SK-N-SH (cell line): ENCODE data around the gene CACNA2D4. TPM values are rescaled to one million over a fixed set of nuclear protein-coding genes. Genes with fewer than 3 reads are reported as not detected.
A peak's percentile ranks its signal among the peaks of the same experiment; 100 is the strongest.

ENCODE experiments used
- CTCF ChIA-PET: fragments of 300-600, 350-600 bp; formaldehyde crosslinking; extraction: SDS; loops from one replicate; lab custom pipeline; 2021; lab: Yijun Ruan, JAX
- POLR2A ChIA-PET: fragments of 350-600 bp; sonication (Branson Sonifier 250); formaldehyde crosslinking; extraction: SDS; loops from one replicate; lab custom pipeline; 2020; ENCODE audit warnings: antibody characterized with exemption, inconsistent platforms; lab: Yijun Ruan, JAX
- DNase-seq: peaks from one replicate; pipeline ENCODE4 v3.0.0; 2012
- H2AFZ ChIP-seq: fragments of 200-600 bp; sonication (generic); 2 replicates; pipeline ENCODE4 v1.8.1; 2016; ENCODE audit warnings: antibody characterized with exemption, mild to moderate bottlenecking, low read depth
- H3F3A ChIP-seq: fragments of 200-600 bp; sonication (generic); replicated peaks from 2 replicates; pipeline ENCODE3; 2016; ENCODE audit warnings: antibody characterized with exemption, mild to moderate bottlenecking; ENCODE audit not compliant: insufficient read depth
- H3K27ac ChIP-seq, 2 experiments: fragments of 200-500 bp in 1 of 2; fragments of 200-600 bp in 1 of 2; sonication (Bioruptor generic) in 1 of 2; sonication (generic), shearing (Covaris generic) in 1 of 2; 2 replicates each; pipeline versions ENCODE4 v1.5.1 to v1.6.1; 2014 to 2016; ENCODE audit warnings: low read depth in 2 of 2, inconsistent platforms in 1 of 2, low read length in 1 of 2, mild to moderate bottlenecking in 1 of 2, mixed read lengths in 1 of 2
- H3K27me3 ChIP-seq: fragments of 200-600 bp; sonication (generic), shearing (Covaris generic); 2 replicates; pipeline ENCODE4 v1.6.1; 2016; ENCODE audit warnings: mixed run types; ENCODE audit not compliant: insufficient read depth
- H3K36me3 ChIP-seq, 2 experiments: fragments of 200-500 bp in 1 of 2; fragments of 200-600 bp in 1 of 2; sonication (Bioruptor generic) in 1 of 2; sonication (generic) in 1 of 2; replicated peaks in 1 of 2; 2 replicates each; pipeline versions ENCODE3 to v1.5.1; 2014 to 2016; ENCODE audit warnings: low read length in 1 of 2, mild to moderate bottlenecking in 1 of 2; ENCODE audit not compliant: insufficient read depth in 2 of 2, control insufficient read depth in 1 of 2
- H3K4me1 ChIP-seq, 2 experiments: fragments of 200-500 bp in 1 of 2; fragments of 200-600 bp in 1 of 2; sonication (Bioruptor generic) in 1 of 2; sonication (generic), shearing (Covaris generic) in 1 of 2; 2 replicates each; pipeline versions ENCODE4 v1.5.1 to v1.6.1; 2014 to 2016; ENCODE audit warnings: low read depth in 1 of 2, low read length in 1 of 2, mixed run types in 1 of 2; ENCODE audit not compliant: insufficient read depth in 2 of 2, control insufficient read depth in 1 of 2
- H3K4me2 ChIP-seq: fragments of 200-600 bp; sonication (generic), shearing (Covaris generic); 2 replicates; pipeline ENCODE4 v1.6.1; 2017; ENCODE audit warnings: mixed run types
- H3K4me3 ChIP-seq, 2 experiments: fragments of 200-500 bp in 1 of 2; fragments of 200-600 bp in 1 of 2; sonication (Bioruptor generic) in 1 of 2; sonication (generic), shearing (Covaris generic) in 1 of 2; 2 replicates each; pipeline versions ENCODE4 v1.5.1 to v1.8.1; 2014 to 2016; ENCODE audit warnings: low read depth in 2 of 2, inconsistent platforms in 1 of 2, low read length in 1 of 2, mild to moderate bottlenecking in 1 of 2, mixed read lengths in 1 of 2, moderate library complexity in 1 of 2
- H3K79me2 ChIP-seq: fragments of 200-600 bp; sonication (generic); 2 replicates; pipeline ENCODE4 v1.8.1; 2017; ENCODE audit warnings: mild to moderate bottlenecking; ENCODE audit not compliant: insufficient read depth
- H3K9ac ChIP-seq: fragments of 200-600 bp; sonication (generic); 2 replicates; pipeline ENCODE4 v1.6.1; 2017; ENCODE audit warnings: mixed run types
- H3K9me2 ChIP-seq: fragments of 200-600 bp; sonication (generic); 2 replicates; pipeline ENCODE4 v1.6.1; 2017; ENCODE audit warnings: mixed run types
- H3K9me3 ChIP-seq: fragments of 200-600 bp; sonication (generic); 2 replicates; pipeline ENCODE4 v1.6.1; 2017; ENCODE audit warnings: mixed run types, mild to moderate bottlenecking, moderate library complexity
- H4K20me1 ChIP-seq: fragments of 200-600 bp; sonication (generic); 2 replicates; pipeline ENCODE4 v1.6.1; 2017; ENCODE audit warnings: mild to moderate bottlenecking, mixed run types; ENCODE audit not compliant: insufficient read depth
- GATA2 ChIP-seq: sonication (generic); formaldehyde crosslinking; IDR thresholded peaks from 2 replicates; pipeline ENCODE4 v1.5.0; 2020; ENCODE audit warnings: mild to moderate bottlenecking, missing genetic modification reagents
- RCOR1 ChIP-seq: fragments of 150-350 bp; IDR thresholded peaks from 2 replicates; pipeline ENCODE4 v1.6.1; 2017; ENCODE audit warnings: antibody characterized with exemption, low read length
- RFX5 ChIP-seq: IDR thresholded peaks from 2 replicates; pipeline ENCODE4 v1.6.1; 2012; ENCODE audit warnings: mild to moderate bottlenecking, improper control_type of control experiment, low read length
- RXRA ChIP-seq: IDR thresholded peaks from 2 replicates; pipeline ENCODE4 v1.4.0; 2012; ENCODE audit warnings: low read depth, mild to moderate bottlenecking, borderline replicate concordance
- SIN3A ChIP-seq: IDR thresholded peaks from 2 replicates; pipeline ENCODE4 v1.6.1; 2012; ENCODE audit warnings: low read depth, mild to moderate bottlenecking, low read length, moderate library complexity, borderline replicate concordance
- TAF1 ChIP-seq: IDR thresholded peaks from 2 replicates; pipeline ENCODE4 v1.6.1; 2012; ENCODE audit warnings: low read depth, mild to moderate bottlenecking, low read length, moderate library complexity, borderline replicate concordance
- TCF12 ChIP-seq: IDR thresholded peaks from 2 replicates; pipeline ENCODE4 v1.4.0; 2012
- TEAD4 ChIP-seq: IDR thresholded peaks from 2 replicates; pipeline ENCODE4 v1.4.0; 2012; ENCODE audit warnings: mild to moderate bottlenecking, borderline replicate concordance; ENCODE audit not compliant: insufficient read depth
- WGBS: methylation state at CpG from one replicate; pipeline ENCODE4 v1.1.6; 2017; ENCODE audit warnings: low lambda C conversion rate; 5-methylcytosine and 5-hydroxymethylcytosine counted together
- polyA plus RNA-seq, 3 experiments: library from polyadenylated mRNA; depleted of rRNA; stranded (reverse); fragments of >200 nt; gene quantifications; 2 replicates each; pipeline ENCODE4 v1.2.3, GENCODE V29; 2012
- TF ChIP-seq, protein P1 (sequence below): IDR thresholded peaks from 2 replicates; pipeline ENCODE4 v1.6.1; 2012; ENCODE audit warnings: mild to moderate bottlenecking, low read depth, low read length, moderate library complexity

Gene CACNA2D4
- polyA plus RNA-seq, 1 of the 3 experiments (the other 2 are of a cell fraction) = 0.02 TPM

DNA sequence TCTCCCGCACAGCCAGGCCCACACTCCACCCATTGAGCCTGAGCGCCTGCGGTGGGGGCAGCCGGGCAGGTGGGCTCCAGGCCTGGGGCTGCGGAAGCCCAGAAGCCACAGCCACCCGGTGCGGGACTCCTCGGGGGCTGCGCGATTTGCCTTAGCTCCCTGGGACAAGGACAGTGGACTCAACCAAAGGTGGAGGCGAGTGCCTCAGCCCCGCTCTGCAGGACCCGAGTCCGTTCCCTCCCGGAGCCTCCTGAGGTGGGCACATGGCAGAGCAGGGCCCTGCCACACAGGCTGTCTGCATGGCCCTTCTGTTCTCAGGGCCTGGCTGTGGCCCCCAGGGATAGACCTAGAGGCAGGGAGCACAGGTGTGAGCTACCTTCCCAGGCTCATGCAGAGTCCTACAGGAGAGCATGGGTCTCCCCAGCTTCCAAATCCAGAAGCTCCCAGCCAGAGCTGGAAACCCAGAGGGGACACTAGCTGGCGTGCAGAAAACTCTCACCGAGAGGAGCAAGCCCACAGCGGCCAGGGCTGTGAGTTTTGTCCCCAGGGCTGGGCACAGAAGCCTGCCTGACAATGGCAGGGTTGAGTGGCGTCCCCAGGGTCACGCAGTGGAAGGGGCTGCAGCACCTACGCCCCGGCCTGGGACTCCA lies 120.3 kb downstream of the CACNA2D4 start:
- peaks cover 0 to 36% of the 10 kb centered on the region in 2 experiments; a peak in 1 of 4 replicates for H3K4me1 ChIP-seq
- no peaks in the 10 kb centered on the region for H3K27me3 ChIP-seq
- H3K9me3 ChIP-seq = no peaks in the 10 kb centered on the region
- no peaks in the 10 kb centered on the region for H3K9me2 ChIP-seq
- H3F3A ChIP-seq = no peaks in the 10 kb centered on the region
- no peaks in the 10 kb centered on the region for H4K20me1 ChIP-seq
- WGBS = 89% methylated on average over 7 of the region's 22 CpGs
- CTCF ChIA-PET = interaction anchor here (0.7 to 17.5 kb wide), 7 partner anchors 76 to 165 kb away, joined by 3 to 349 read pairs (median 3); partner anchors contain the start of gene WNT5B
- no peak overlapping the region for H3K4me3 ChIP-seq
- TF ChIP-seq RCOR1 (no peak), TAF1 (no peak)
- TF ChIP-seq, all 33 proteins: peak for 0
- peak; percentile 8 for DNase-seq
- H3K27ac ChIP-seq = no peak overlapping the region
- H3K4me2 ChIP-seq = no peak overlapping the region
- no peaks in the 10 kb centered on the region for H3K79me2 ChIP-seq
- no peak overlapping the region for H3K9ac ChIP-seq
- POLR2A ChIA-PET = interaction anchor here (0.6 kb wide), 1 partner anchor 40 kb away, joined by 3 read pairs; no protein-coding TSS in a partner anchor
- H2AFZ ChIP-seq = no peak overlapping the region
- H3K36me3 ChIP-seq = no peaks in the 10 kb centered on the region

DNA sequence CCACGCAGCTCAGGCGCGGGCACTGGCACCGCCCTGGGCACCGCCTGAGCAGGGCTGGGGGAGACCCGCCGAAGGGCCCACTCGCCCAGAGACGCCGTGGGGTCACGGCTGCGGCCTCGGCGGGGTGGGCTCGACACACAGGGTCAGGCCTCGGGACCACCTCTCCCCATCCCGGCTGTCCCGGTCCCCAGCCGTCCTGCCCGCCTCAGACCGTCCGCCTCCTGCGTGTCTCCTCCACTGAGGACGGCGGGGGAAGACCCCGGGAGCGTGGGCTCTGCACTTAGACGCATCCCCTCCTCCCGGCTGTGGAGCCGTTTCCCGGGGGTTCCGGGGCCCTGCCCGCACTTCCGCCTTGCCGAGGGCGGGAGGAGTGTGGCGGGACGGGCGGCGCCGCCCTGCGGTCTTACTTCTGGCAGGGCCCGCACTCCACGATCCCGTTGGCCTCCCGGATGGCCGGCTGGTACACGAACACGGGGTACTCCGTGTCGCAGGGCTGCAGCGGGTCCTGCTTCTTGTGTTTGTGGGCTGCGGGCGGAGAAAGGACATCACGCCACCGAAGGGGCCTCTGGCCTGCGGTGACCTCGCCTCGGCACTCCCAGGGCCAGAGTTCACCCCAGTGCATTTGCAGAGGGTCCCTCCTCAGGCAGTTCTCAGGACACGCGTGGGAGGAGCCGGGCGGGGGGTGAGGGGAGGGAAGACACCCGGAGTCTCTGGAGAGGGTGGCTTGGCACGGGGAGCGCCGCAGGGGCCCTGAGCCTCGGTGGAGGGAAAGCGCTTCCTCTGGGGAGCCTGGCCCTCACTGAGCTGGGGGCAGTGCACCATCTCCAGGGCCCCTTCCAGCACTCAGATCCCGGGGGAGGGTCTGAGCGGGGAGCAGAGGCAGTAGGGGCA lies 121.2 kb downstream of the CACNA2D4 start:
- Histone ChIP-seq H3K9ac (no peak overlapping the region), H3K79me2 (no peaks in the 10 kb centered on the region), H2AFZ (no peak overlapping the region), H3K9me3 (no peaks in the 10 kb centered on the region), H3K36me3 (no peaks in the 10 kb centered on the region), H3K4me1 (peaks cover 0 to 36% of the 10 kb centered on the region in 2 experiments; a peak in 1 of 4 replicates), H3K27me3 (no peaks in the 10 kb centered on the region), H3K4me2 (no peak overlapping the region), H3K9me2 (no peaks in the 10 kb centered on the region), H4K20me1 (no peaks in the 10 kb centered on the region), H3K27ac (no peak overlapping the region), H3F3A (no peaks in the 10 kb centered on the region), H3K4me3 (no peak overlapping the region)
- DNase-seq = peak; percentile 33
- POLR2A ChIA-PET = interaction anchor here (0.6 kb wide), 1 partner anchor 41 kb away, joined by 3 read pairs; no protein-coding TSS in a partner anchor
- CTCF ChIA-PET = interaction anchor here (1.0 to 17.5 kb wide), 6 partner anchors 21 to 164 kb away, joined by 3 to 349 read pairs (median 3); partner anchors contain the start of gene WNT5B
- TF ChIP-seq TEAD4 (no peak), SIN3A (no peak), RFX5 (no peak), RXRA (no peak), GATA2 (CRISPR knock-in tag) (no peak), TCF12 (no peak)
- TF ChIP-seq, protein P1, sequence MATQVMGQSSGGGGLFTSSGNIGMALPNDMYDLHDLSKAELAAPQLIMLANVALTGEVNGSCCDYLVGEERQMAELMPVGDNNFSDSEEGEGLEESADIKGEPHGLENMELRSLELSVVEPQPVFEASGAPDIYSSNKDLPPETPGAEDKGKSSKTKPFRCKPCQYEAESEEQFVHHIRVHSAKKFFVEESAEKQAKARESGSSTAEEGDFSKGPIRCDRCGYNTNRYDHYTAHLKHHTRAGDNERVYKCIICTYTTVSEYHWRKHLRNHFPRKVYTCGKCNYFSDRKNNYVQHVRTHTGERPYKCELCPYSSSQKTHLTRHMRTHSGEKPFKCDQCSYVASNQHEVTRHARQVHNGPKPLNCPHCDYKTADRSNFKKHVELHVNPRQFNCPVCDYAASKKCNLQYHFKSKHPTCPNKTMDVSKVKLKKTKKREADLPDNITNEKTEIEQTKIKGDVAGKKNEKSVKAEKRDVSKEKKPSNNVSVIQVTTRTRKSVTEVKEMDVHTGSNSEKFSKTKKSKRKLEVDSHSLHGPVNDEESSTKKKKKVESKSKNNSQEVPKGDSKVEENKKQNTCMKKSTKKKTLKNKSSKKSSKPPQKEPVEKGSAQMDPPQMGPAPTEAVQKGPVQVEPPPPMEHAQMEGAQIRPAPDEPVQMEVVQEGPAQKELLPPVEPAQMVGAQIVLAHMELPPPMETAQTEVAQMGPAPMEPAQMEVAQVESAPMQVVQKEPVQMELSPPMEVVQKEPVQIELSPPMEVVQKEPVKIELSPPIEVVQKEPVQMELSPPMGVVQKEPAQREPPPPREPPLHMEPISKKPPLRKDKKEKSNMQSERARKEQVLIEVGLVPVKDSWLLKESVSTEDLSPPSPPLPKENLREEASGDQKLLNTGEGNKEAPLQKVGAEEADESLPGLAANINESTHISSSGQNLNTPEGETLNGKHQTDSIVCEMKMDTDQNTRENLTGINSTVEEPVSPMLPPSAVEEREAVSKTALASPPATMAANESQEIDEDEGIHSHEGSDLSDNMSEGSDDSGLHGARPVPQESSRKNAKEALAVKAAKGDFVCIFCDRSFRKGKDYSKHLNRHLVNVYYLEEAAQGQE = no peak
- 95% methylated on average over 23 of the region's 71 CpGs for WGBS
